Testis (tissue), 3 donors: Measurements from ENCODE around the gene PTPRE. TPM values are rescaled to one million over a fixed set of nuclear protein-coding genes. Genes with fewer than 3 reads are reported as not detected.

Source experiments
- DNase-seq: peaks from one replicate; pipeline ENCODE4 v3.0.0-alpha.2; 2019
- H3K27ac ChIP-seq, 2 donors: fragments of 200-600 bp; sonication (generic); one replicate each; pipeline ENCODE4 v1.5.1; 2019
- H3K27me3 ChIP-seq: fragments of 200-600 bp; sonication (generic); one replicate; pipeline ENCODE4 v1.5.1; 2019
- H3K36me3 ChIP-seq: fragments of 200-600 bp; sonication (generic); one replicate; pipeline ENCODE4 v1.5.1; 2017; ENCODE audit warnings: low read depth; ENCODE audit errors: missing control alignments
- H3K4me1 ChIP-seq: fragments of 200-600 bp; sonication (generic); one replicate; pipeline ENCODE4 v1.5.1; 2019
- H3K4me3 ChIP-seq, 2 donors: fragments of 200-600 bp; sonication (generic); one replicate each; pipeline ENCODE4 v1.5.1; 2017 to 2019
- H3K9me3 ChIP-seq: fragments of 200-600 bp; sonication (generic); one replicate; pipeline ENCODE4 v1.5.1; 2017
- CTCF ChIP-seq, 3 experiments: fragments of 450-650 bp in 2 of 3; fragments of 200-600 bp in 1 of 3; sonication (generic) in 1 of 3; IDR thresholded peaks; one replicate each; pipeline ENCODE4 v1.5.1; 2016 to 2019; ENCODE audit warnings: antibody characterized with exemption in 3 of 3, mild to moderate bottlenecking in 2 of 3, moderate library complexity in 1 of 3
- POLR2A ChIP-seq: fragments of 450-650 bp; IDR thresholded peaks from one replicate; pipeline ENCODE4 v1.6.1; 2017; ENCODE audit warnings: antibody characterized with exemption, mild to moderate bottlenecking, moderate library complexity
- WGBS, 2 donors: methylation state at CpG; one replicate each; pipeline ENCODE4 v1.1.5; 2018; 5-methylcytosine and 5-hydroxymethylcytosine counted together
- intact Hi-C: fragments of 100-400 bp; cut with DNase I; formaldehyde crosslinking; loops from one replicate; pipeline ENCODE4 v1.15.1; 2023; ENCODE audit warnings: low total_unique reads
- polyA plus RNA-seq: library from polyadenylated mRNA; stranded (reverse); fragments of 350-450 nt; fragmentation: Illumina TruSeq; extraction: RNeasy Lipid Tissue Mini Kit (QIAGEN cat#74804); gene quantifications from one replicate; pipeline ENCODE4 v1.2.3, GENCODE V29; 2014; ENCODE audit warnings: low read depth, low replicate concordance; ENCODE audit not compliant: insufficient read depth
- total RNA-seq, 2 donors: library from RNA; depleted of rRNA; stranded (reverse); fragments of >200 nt; gene quantifications; one replicate each; pipeline ENCODE4 v1.2.3, GENCODE V29; 2016

Gene PTPRE
- total and polyA plus RNA-seq, 3 donors from 2014 or later = 10.0 to 26.6 (median 15.3) TPM

- Histone ChIP-seq H3K4me3 (no peak overlapping the region), H3K27me3 (no peaks in the 10 kb centered on the region), H3K4me1 (no peaks in the 10 kb centered on the region), H3K9me3 (no peaks in the 10 kb centered on the region), H3K27ac (no peak overlapping the region), H3K36me3 (no peaks in the 10 kb centered on the region)
- intact Hi-C loops = no loop called here
- TF ChIP-seq CTCF (IDR thresholded peaks at IDR 0.05) = no peak
- TF ChIP-seq POLR2A = no peak
- WGBS, 2 donors = 92 to 93% methylated on average over 2 of the region's 2 CpGs
- DNase-seq = no peak
Measured at GRCh38 chr10:128114901-128115300, 208.0 kb downstream of the PTPRE start.

DNA sequence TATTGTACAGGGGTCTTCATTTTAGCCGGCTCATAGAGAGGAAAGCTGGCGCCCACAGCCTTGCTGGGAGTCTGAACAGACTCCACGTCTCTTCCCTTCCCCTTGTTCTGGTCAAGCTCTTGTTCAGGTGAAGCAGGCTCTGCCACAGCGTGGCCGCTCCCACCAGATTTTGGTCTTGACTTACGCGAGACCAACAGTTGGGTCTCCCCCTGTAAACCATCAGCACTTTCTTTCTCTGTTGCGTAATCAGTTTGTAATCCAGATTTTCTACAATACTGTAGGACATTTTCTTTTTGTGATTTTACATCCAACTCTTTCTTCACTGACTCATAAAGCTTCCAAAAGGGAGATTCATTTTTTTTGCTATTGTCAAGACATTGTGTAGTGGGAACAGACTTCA, 208.5 kb downstream of the PTPRE start:
- 95 to 96% methylated on average over 8 of the region's 8 CpGs for WGBS, 2 donors
- TF ChIP-seq CTCF (IDR thresholded peaks at IDR 0.05) = no peak
- TF ChIP-seq POLR2A = no peak
- Histone ChIP-seq H3K36me3 (no peaks in the 10 kb centered on the region), H3K27me3 (no peaks in the 10 kb centered on the region), H3K9me3 (no peaks in the 10 kb centered on the region), H3K4me3 (no peak overlapping the region), H3K4me1 (no peaks in the 10 kb centered on the region), H3K27ac (no peak overlapping the region)
- intact Hi-C loops = no loop called here
- DNase-seq = no peak

- no peaks in the 10 kb centered on the region for H3K36me3 ChIP-seq
- TF ChIP-seq CTCF (IDR thresholded peaks at IDR 0.05) (no peak), POLR2A (no peak)
- H3K4me3 ChIP-seq = no peak overlapping the region
- no peak for DNase-seq
- no peak overlapping the region for H3K27ac ChIP-seq
- H3K4me1 ChIP-seq = no peaks in the 10 kb centered on the region
- no peaks in the 10 kb centered on the region for H3K27me3 ChIP-seq
- 98 to 99% methylated on average over 4 of the region's 4 CpGs for WGBS, 2 donors
- intact Hi-C loops = no loop called here
- H3K9me3 ChIP-seq = no peaks in the 10 kb centered on the region
Measured at GRCh38 chr10:128116187-128116586, 209.3 kb downstream of the PTPRE start.

DNA sequence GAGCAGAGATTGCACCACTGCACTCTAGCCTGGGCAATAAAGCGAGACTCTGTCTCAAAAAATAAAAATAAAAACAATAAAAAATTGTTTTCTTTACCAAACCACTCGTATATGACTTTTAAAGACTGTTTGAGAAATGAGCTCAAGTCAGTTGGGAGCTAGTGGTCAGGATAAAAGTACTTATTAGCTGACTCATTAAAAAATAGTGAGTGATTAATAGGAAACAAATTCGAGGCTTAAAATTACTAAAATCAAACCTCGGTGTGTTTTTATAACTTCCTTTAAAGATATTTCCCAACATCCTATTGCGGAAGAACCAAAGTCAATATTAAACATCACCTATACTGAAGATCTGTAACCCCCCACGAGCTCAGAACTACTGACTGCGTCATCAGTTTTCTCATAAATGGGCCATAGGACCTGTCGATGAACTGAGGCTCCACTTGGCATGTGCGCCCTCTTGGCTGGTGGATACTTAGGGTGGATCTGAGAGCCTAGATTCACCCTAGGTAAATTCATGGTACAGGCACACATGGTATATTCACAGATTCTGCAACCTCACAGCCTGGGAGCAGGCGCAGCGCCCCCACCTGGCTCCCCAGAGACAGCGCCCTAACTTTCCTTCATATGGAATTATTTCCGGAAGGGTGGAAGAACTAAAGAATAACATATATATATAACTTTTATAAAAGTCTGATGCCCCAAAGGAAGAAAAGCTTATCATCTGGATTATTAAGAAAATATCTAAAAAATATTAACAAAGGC, 210.1 kb downstream of the PTPRE start:
- no peaks in the 10 kb centered on the region for H3K9me3 ChIP-seq
- TF ChIP-seq CTCF (IDR thresholded peaks at IDR 0.05) (no peak), POLR2A (no peak)
- WGBS, 2 donors = 85 to 92% methylated on average over 13 of the region's 13 CpGs

More for the DNA sequence above, 210.1 kb downstream of the PTPRE start:
- no peak for DNase-seq
- H3K36me3 ChIP-seq = no peaks in the 10 kb centered on the region
- H3K4me3 ChIP-seq = no peak overlapping the region
- no peak overlapping the region for H3K27ac ChIP-seq
- no peaks in the 10 kb centered on the region for H3K27me3 ChIP-seq
- intact Hi-C loops = no loop called here
- H3K4me1 ChIP-seq = no peaks in the 10 kb centered on the region
